B cell (primary cell): ENCODE results near the gene NFU1. TPM values are rescaled to one million over a fixed set of nuclear protein-coding genes. Genes with fewer than 3 reads are reported as not detected.
"Not testable (repeated sequence)": the region's sequence is repeated elsewhere in the genome, so short reads cannot be mapped to it uniquely, and the experiment has no call there.

Experiments used
- ATAC-seq: fragments of 200-7000 bp; cut with Tn5 transposase; one replicate; pipeline ENCODE4 v1.10.0; 2021; ENCODE audit warnings: low read depth, mild to moderate bottlenecking, moderate number of reproducible peaks, moderate library complexity
- CTCF ChIA-PET: fragments of 350-600 bp; sonication (Branson Sonifier 250); formaldehyde crosslinking; loops from one replicate; lab custom pipeline; 2021; ENCODE audit warnings: antibody characterized with exemption, inconsistent platforms; lab: Charles Lee
- POLR2A ChIA-PET: fragments of 350-600 bp; sonication (Branson Sonifier 250); formaldehyde crosslinking; loops from one replicate; lab custom pipeline; 2021; ENCODE audit warnings: antibody characterized with exemption; lab: Charles Lee
- DNase-seq: peaks from one replicate; pipeline ENCODE4 v3.0.0; 2013
- H2AFZ ChIP-seq: 2 replicates; pipeline ENCODE4 v1.6.1; 2012; ENCODE audit warnings: mild to moderate bottlenecking, low read depth, low read length; ENCODE audit not compliant: insufficient read depth, poor library complexity, severe bottlenecking
- H3K27ac ChIP-seq, 2 donors: 1 replicate in 1 of 2; 2 replicates in 1 of 2; pipeline ENCODE4 v1.5.1; 2012 to 2013; ENCODE audit warnings: low read length in 2 of 2, mild to moderate bottlenecking in 2 of 2, moderate library complexity in 1 of 2
- H3K27me3 ChIP-seq, 4 experiments: fragments of 200-600 bp in 1 of 4; sonication (generic) in 1 of 4; replicated peaks in 1 of 4; 1 replicate in 2 of 4; 2 replicates in 2 of 4; pipeline versions ENCODE4 v1.6.1 to v1.7.0; 2013 to 2016; ENCODE audit warnings: low read length in 3 of 4, mild to moderate bottlenecking in 2 of 4, mixed read lengths in 1 of 4, moderate library complexity in 1 of 4; ENCODE audit not compliant: insufficient read depth in 4 of 4, control insufficient read depth in 3 of 4; ENCODE audit errors: control extremely low read depth in 1 of 4
- H3K36me3 ChIP-seq, 2 experiments: replicated peaks in 1 of 2; 1 replicate in 1 of 2; 2 replicates in 1 of 2; pipeline versions ENCODE4 v1.6.1 to v1.7.1; 2013; ENCODE audit warnings: low read length in 1 of 2; ENCODE audit not compliant: insufficient read depth in 2 of 2, control insufficient read depth in 1 of 2; ENCODE audit errors: control extremely low read depth in 1 of 2, extremely low read depth in 1 of 2
- H3K4me1 ChIP-seq, 2 donors: fragments of 200-600 bp in 1 of 2; sonication (generic) in 1 of 2; 1 replicate in 1 of 2; 2 replicates in 1 of 2; pipeline versions ENCODE4 v1.5.1 to v1.6.1; 2013 to 2017; ENCODE audit warnings: low read length in 2 of 2; ENCODE audit not compliant: control insufficient read depth in 2 of 2, insufficient read depth in 2 of 2
- H3K4me2 ChIP-seq: replicated peaks from 2 replicates; pipeline ENCODE3; 2012; ENCODE audit warnings: mild to moderate bottlenecking, low read depth, low read length; ENCODE audit not compliant: poor library complexity, severe bottlenecking
- H3K4me3 ChIP-seq, 5 experiments: fragments of 200-600 bp in 1 of 5; sonication (generic) in 1 of 5; 1 replicate in 3 of 5; 2 replicates in 2 of 5; pipeline versions ENCODE4 v1.5.1 to v1.7.0; 2011 to 2016; ENCODE audit warnings: low read length in 4 of 5, mild to moderate bottlenecking in 4 of 5, low read depth in 2 of 5, control low read depth in 1 of 5, moderate library complexity in 1 of 5; ENCODE audit not compliant: insufficient read depth in 1 of 5; ENCODE audit errors: control extremely low read depth in 1 of 5, extremely low read depth in 1 of 5
- H3K79me2 ChIP-seq: fragments of 200-600 bp; sonication (generic); one replicate; pipeline ENCODE4 v1.6.0; 2016; ENCODE audit warnings: low read length; ENCODE audit not compliant: control insufficient read depth, insufficient read depth
- H3K9ac ChIP-seq: fragments of 200-600 bp; sonication (generic); 2 replicates; pipeline ENCODE4 v1.6.1; 2017; ENCODE audit warnings: mild to moderate bottlenecking, low read length, moderate library complexity
- H3K9me3 ChIP-seq, 3 donors: one replicate each; pipeline versions ENCODE4 v1.6.1 to v1.7.1; 2013; ENCODE audit warnings: low read length in 2 of 3; ENCODE audit not compliant: control insufficient read depth in 2 of 3, insufficient read depth in 1 of 3; ENCODE audit errors: control extremely low read depth in 1 of 3
- H4K20me1 ChIP-seq: 2 replicates; pipeline ENCODE4 v1.6.0; 2012; ENCODE audit warnings: mild to moderate bottlenecking, low read length; ENCODE audit not compliant: insufficient read depth, control insufficient read depth, poor library complexity, severe bottlenecking
- H3K27ac Mint-ChIP-seq: one replicate; pipeline ENCODE4 v1.8.0; 2021; ENCODE audit warnings: mixed read lengths
- H3K27me3 Mint-ChIP-seq: one replicate; pipeline ENCODE4 v1.8.0; 2021; ENCODE audit warnings: mixed read lengths
- H3K4me1 Mint-ChIP-seq: one replicate; pipeline ENCODE4 v1.8.0; 2021; ENCODE audit warnings: mixed read lengths
- H3K4me3 Mint-ChIP-seq: one replicate; pipeline ENCODE4 v1.8.0; 2021; ENCODE audit warnings: mixed read lengths
- H3K9me3 Mint-ChIP-seq: one replicate; pipeline ENCODE4 v1.8.0; 2022; ENCODE audit warnings: mixed read lengths; ENCODE audit not compliant: insufficient read depth
- EZH2 ChIP-seq: IDR thresholded peaks from 2 replicates; pipeline ENCODE4 v1.6.1; 2012; ENCODE audit warnings: borderline replicate concordance, low read depth, mild to moderate bottlenecking, moderate library complexity, low read length; ENCODE audit not compliant: insufficient read depth, poor library complexity, severe bottlenecking
- WGBS: methylation state at CpG from one replicate; pipeline ENCODE4 v1.1.5; 2013; ENCODE audit warnings: missing lambda C conversion rate; ENCODE audit not compliant: insufficient coverage; 5-methylcytosine and 5-hydroxymethylcytosine counted together
- intact Hi-C: fragments of 100-400 bp; cut with micrococcal nuclease; formaldehyde crosslinking; loops from one replicate; pipeline ENCODE4 v1.10.0; 2022
- polyA plus RNA-seq: library from polyadenylated mRNA; depleted of rRNA; stranded (reverse); fragments of >200 nt; gene quantifications from 2 replicates; pipeline ENCODE4 v1.2.3, GENCODE V29; 2012
- total RNA-seq, 2 donors: library from RNA; stranded (reverse); fragments of 120-200 nt in 1 of 2; gene quantifications; 1 replicate in 1 of 2; 2 replicates in 1 of 2; pipeline versions ENCODE4 v1.2.3 to v1.2.4, GENCODE V29; 2013 to 2022
- TF ChIP-seq, protein P1 (sequence below): fragments of 200-600 bp; IDR thresholded peaks from one replicate; pipeline ENCODE4 v1.8.0; 2022; ENCODE audit warnings: antibody characterized with exemption, mild to moderate bottlenecking

Gene NFU1
- total and polyA plus RNA-seq, 2 donors (not counting 1 experiment from before 2014, with no cell fraction given): 19.2 to 40.6 TPM

DNA sequence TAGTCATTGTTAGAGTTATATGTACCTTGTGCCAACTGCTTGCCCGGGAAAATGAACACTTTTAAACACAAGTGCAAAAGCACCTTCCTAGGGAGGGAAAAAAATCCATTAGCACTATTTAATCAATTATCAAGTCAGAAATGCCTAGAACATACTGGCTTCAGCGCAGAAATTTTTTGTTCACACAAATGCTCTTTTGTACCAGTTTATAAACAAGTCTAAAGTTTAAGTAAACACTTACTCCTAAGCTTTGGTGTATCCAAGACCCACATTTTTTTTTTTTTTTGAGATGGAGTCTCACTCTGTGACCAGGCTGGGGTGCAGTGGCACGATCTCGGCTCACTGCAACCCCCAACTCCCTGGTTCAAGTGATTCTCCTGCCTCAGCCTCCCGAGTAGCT lies 80.8 kb downstream of the NFU1 start:
- DNase-seq (no peak), ATAC-seq (no peak)
- H3K4me1 Mint-ChIP-seq: no peaks in the 10 kb centered on the region
- no peak overlapping the region for H3K9ac ChIP-seq
- no peaks in the 10 kb centered on the region for H4K20me1 ChIP-seq
- H2AFZ ChIP-seq: no peak overlapping the region
- no peak overlapping the region for H3K4me3 ChIP-seq
- no peak overlapping the region for H3K4me2 ChIP-seq
- H3K27me3 Mint-ChIP-seq: no peaks in the 10 kb centered on the region
- H3K9me3 Mint-ChIP-seq: no peaks in the 10 kb centered on the region
- POLR2A ChIA-PET: no interaction called here
- H3K9me3 ChIP-seq: no peaks in the 10 kb centered on the region
- WGBS: 100% methylated on average over 3 of the region's 5 CpGs
- H3K27ac Mint-ChIP-seq: no peak overlapping the region
- no peak overlapping the region for H3K4me3 Mint-ChIP-seq
- no peaks in the 10 kb centered on the region for H3K79me2 ChIP-seq
- H3K27me3 ChIP-seq: no peaks in the 10 kb centered on the region
- no peak overlapping the region for H3K27ac ChIP-seq
- intact Hi-C loops: no loop called here
- CTCF ChIA-PET: no interaction called here
- no peaks in the 10 kb centered on the region for H3K4me1 ChIP-seq
- TF ChIP-seq, protein P1, sequence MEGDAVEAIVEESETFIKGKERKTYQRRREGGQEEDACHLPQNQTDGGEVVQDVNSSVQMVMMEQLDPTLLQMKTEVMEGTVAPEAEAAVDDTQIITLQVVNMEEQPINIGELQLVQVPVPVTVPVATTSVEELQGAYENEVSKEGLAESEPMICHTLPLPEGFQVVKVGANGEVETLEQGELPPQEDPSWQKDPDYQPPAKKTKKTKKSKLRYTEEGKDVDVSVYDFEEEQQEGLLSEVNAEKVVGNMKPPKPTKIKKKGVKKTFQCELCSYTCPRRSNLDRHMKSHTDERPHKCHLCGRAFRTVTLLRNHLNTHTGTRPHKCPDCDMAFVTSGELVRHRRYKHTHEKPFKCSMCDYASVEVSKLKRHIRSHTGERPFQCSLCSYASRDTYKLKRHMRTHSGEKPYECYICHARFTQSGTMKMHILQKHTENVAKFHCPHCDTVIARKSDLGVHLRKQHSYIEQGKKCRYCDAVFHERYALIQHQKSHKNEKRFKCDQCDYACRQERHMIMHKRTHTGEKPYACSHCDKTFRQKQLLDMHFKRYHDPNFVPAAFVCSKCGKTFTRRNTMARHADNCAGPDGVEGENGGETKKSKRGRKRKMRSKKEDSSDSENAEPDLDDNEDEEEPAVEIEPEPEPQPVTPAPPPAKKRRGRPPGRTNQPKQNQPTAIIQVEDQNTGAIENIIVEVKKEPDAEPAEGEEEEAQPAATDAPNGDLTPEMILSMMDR: no peak
- TF ChIP-seq EZH2: no peak
- H3K36me3 ChIP-seq: peaks cover 1 to 62% of the 10 kb centered on the region in 2 experiments

DNA sequence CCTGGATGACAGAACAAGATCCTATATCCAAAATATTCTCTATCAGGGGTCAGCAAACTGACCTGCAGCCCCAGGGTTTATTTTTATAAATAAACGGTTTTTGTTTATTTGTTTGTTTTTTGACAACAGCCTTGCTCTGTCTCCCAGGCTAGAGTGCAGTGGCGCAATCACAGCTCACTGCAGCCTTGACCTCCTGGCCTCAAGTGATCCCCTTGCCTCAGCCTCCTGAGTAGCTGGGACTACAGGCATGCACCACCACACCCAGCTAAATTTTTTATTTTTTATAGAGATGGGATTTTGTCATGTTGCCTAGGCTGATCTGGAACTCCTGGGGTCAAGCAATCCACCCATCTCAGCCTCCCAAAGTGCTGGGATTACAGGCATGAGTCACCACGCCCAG lies 82.3 kb downstream of the NFU1 start:
- H3K27ac ChIP-seq, H3K4me2 ChIP-seq, H3K9me3 ChIP-seq, H3K4me1 Mint-ChIP-seq, H3K4me1 ChIP-seq, CTCF ChIA-PET, H4K20me1 ChIP-seq, H3K27me3 Mint-ChIP-seq, H3K27me3 ChIP-seq, POLR2A ChIA-PET, intact Hi-C loops, H3K9me3 Mint-ChIP-seq, H3K79me2 ChIP-seq, H3K27ac Mint-ChIP-seq, DNase-seq, H3K4me3 Mint-ChIP-seq, H3K9ac ChIP-seq, H3K4me3 ChIP-seq, ATAC-seq, H2AFZ ChIP-seq: not testable (repeated sequence)
- WGBS: 100% methylated on average over 1 of the region's 3 CpGs
- H3K36me3 ChIP-seq: peaks cover 3 to 62% of the 10 kb centered on the region in 2 experiments
